Panc1 (cell line): ENCODE data around the gene TFAP2A.

Experiments
- CTCF ChIP-seq: fragments of 450-650 bp; IDR thresholded peaks from 2 replicates; pipeline ENCODE4 v1.5.1; 2017; ENCODE audit warnings: mild to moderate bottlenecking
- POLR2AphosphoS5 ChIP-seq: IDR thresholded peaks from 2 replicates; pipeline ENCODE4 v1.6.1; 2012; ENCODE audit warnings: mild to moderate bottlenecking, low read depth, low read length, moderate library complexity
- REST ChIP-seq, 2 experiments: IDR thresholded peaks; 2 replicates each; pipeline ENCODE4 v1.6.1; 2011 to 2012; ENCODE audit warnings: low read depth in 2 of 2, control low read depth in 1 of 2, low read length in 1 of 2, mild to moderate bottlenecking in 1 of 2, moderate library complexity in 1 of 2; ENCODE audit not compliant: insufficient read depth in 1 of 2

DNA sequence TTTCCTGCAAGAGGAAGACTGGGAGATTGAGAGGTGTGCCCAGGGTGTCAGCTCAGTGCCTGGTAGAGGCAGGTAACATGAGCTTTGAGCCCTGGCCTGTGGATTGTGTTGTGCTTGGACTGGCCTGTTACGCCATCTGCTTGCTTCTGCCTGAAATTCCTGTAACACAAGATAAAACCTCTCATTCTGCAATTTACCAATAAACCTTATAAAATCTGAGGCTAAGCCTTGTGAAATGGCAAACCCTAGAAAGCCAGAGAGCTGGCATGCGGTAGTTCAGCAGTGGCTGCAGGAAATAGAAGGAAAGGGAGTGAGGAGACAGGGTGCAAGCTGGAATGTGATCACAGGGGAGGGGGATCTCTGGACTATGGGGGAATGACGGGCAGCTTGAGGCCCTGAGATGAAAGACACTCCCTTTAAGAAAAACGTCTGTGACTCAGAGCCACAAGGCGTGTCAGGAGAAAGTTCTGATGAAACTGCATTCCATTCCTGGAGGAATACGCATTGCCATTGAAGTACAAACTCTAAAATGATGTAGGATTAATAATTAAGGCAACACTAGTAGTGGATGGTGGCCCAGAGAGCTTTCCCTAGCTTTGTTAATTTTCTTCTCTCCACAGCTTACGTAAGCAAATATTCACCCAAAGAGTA is 26.3 kb upstream of the TFAP2A start:
- TF ChIP-seq CTCF (no peak), POLR2AphosphoS5 (no peak), REST (IDR thresholded peaks at IDR 0.05; ENCODE audit: insufficient read depth in 1 of 2, low read depth in 2 of 2, low read length in 1 of 2) (no peak)
